Right cardiac atrium (tissue), 5 donors: ENCODE measurements around the gene PARP3. TPM values are rescaled to one million over a fixed set of nuclear protein-coding genes. Genes with fewer than 3 reads are reported as not detected.
A peak's percentile ranks its signal among the peaks of the same experiment; 100 is the strongest.
"Not testable (repeated sequence)": the region's sequence is repeated elsewhere in the genome, so short reads cannot be mapped to it uniquely, and the experiment has no call there.

Experiments used
- ATAC-seq, 2 donors: fragments of 200-7000 bp; cut with Tn5 transposase; one replicate each; pipeline versions ENCODE4 v1.8.0 to v1.9.1; 2020; ENCODE audit warnings: moderate library complexity in 2 of 2, mild to moderate bottlenecking in 1 of 2
- DNase-seq, 3 donors: peaks; one replicate each; pipeline ENCODE4 v3.0.0-alpha.2; 2020
- H3K27ac ChIP-seq: one replicate; pipeline ENCODE4 v1.5.1; 2013; ENCODE audit warnings: mild to moderate bottlenecking, low read length, control low read depth, moderate library complexity
- H3K27me3 ChIP-seq: one replicate; pipeline ENCODE4 v1.6.1; 2013; ENCODE audit not compliant: control insufficient read depth, insufficient read depth
- H3K4me1 ChIP-seq: one replicate; pipeline ENCODE4 v1.6.1; 2013; ENCODE audit warnings: low read length; ENCODE audit not compliant: control insufficient read depth, insufficient read depth
- H3K4me3 ChIP-seq: one replicate; pipeline ENCODE4 v1.5.1; 2013; ENCODE audit warnings: low read length, control low read depth
- H3K9me3 ChIP-seq: one replicate; pipeline ENCODE4 v1.6.1; 2013; ENCODE audit warnings: low read length; ENCODE audit not compliant: control insufficient read depth
- WGBS: extraction: QIAGEN DNeasy Blood & Tissue Kit; methylation state at CpG from one replicate; pipeline ENCODE4 v1.1.7; 2013; 5-methylcytosine and 5-hydroxymethylcytosine counted together
- intact Hi-C, 4 donors: fragments of 100-400 bp; cut with DNase I; formaldehyde crosslinking; loops; one replicate each; pipeline versions ENCODE4 v1.11.0 to v1.14.0; 2022 to 2023
- polyA plus RNA-seq: library from polyadenylated mRNA; stranded (reverse); fragments of 200-250 nt; gene quantifications from one replicate; pipeline ENCODE4 v1.2.3, GENCODE V29; 2013
- total RNA-seq, 4 donors: library from RNA; stranded (reverse); fragmentation: NEBNext Ultra II Directional; extraction: Animal tissue kit (Norgen Biotek cat#: 25700); gene quantifications; one replicate each; pipeline ENCODE4 v1.2.1, GENCODE V29; 2021
- donor health status: healthy with polysubstance abuse.
- donor health status: DM: no; HTN: yes; CAD: no.
- donor health status: DM: no; HTN: no; CAD: no.
- donor health status: DM: no; HTN: yes; CAD: no; lungs with severe emphysema.
- donor health status: DM: yes; HTN: yes; CAD: no.

PARP3 gene
- total and polyA plus RNA-seq, 5 donors: 10.3 to 17.4 (median 12.2) TPM

DNA sequence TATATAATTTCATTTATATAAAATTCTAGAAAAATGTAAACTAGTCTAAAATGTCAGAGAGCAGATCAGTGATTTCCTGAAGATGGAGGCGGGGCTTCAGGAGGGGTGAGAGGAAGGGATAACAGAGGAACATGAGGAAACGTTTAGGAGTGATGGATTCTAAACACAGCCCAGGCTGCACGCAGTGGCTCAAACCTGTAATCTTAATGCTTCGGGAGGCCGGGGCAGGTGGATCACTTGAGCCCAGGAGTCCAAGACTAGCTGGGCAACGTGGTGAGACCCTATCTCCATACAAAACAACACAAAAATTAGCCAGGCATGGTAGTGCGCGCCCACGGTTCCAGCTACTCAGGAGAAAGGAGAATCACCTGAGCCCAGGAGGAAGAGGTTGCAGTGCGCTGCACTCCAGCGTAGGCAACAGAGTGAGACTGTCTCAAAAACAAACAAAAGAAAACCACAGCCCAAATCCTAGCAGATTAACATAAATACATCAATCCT is 21.0 kb upstream of the PARP3 start:
- no peaks in the 10 kb centered on the region for H3K27me3 ChIP-seq
- no peaks in the 10 kb centered on the region for H3K4me1 ChIP-seq
- intact Hi-C loops: no loop called here
- no peaks in the 10 kb centered on the region for H3K9me3 ChIP-seq
- no peak overlapping the region for H3K27ac ChIP-seq
- no peak for DNase-seq
- no peak overlapping the region for H3K4me3 ChIP-seq
- WGBS: 83% methylated on average over 11 of the region's 11 CpGs
- ATAC-seq: no peak

DNA sequence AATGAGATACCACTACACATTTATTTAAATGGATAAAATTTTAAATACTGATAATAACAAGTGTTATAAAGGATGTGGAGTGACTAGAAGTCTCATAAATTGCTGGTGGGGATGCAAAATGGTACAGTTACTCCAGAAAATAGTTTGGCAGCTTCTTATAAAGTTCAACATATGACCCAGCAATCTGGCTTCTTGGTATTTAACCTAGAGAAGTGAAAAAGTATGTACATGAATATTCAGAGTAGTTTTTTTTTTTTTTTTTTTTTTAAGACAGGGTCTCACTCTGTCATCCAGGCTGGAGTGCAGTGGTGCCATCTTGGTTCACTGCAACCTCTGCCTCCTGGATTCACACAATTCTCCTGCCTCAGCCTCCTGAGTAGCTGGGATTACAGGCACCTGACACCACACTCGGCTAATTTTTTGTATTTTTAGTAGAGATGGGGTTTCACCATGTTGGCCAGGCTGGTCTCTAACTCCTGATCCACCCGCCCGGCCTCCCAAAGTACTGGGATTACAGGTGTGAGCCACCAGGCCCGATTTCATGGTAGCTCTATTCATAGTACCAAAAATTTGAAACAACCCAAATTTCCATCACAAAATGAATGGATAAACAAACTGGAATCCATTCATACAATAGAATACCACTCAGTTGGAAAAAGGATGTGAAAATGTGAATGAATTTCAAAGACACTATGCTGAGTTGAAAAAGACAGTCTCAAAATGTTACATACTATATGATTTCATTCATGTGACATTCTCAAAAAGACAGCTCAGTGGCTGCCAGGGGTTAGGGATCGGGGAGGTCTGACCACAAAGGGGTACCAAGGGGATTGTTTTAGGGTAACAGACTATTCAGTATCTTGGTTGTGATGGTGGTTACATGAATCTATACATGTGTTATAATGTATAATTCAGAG is 14.8 kb upstream of the PARP3 start:
- intact Hi-C loops: no loop called here
- DNase-seq (no peak), ATAC-seq (no peak)
- Histone ChIP-seq H3K4me3 (no peak overlapping the region), H3K9me3 (no peaks in the 10 kb centered on the region), H3K4me1 (no peaks in the 10 kb centered on the region), H3K27ac (no peak overlapping the region), H3K27me3 (no peaks in the 10 kb centered on the region)
- WGBS: 88% methylated on average over 5 of the region's 5 CpGs

DNA sequence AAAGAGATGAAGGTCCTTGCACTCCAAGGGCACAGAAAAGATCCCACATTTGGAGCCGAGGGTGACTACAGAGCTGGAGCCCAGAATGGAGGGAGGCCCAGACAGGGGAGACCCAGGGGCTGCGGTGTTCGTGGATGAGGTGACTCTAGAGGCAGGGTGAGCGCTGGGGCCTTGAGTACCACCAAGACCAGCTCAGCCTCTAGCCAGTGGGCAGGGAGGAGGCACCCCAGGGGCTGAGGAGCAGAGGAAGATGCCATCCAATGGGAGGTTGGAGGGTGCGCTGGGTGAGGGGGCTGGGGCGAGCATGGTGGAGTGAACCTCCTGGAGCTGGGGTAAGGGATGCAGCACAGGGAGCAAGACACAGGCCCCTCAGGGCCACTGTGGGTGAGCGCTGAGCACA is 13.7 kb upstream of the PARP3 start:
- intact Hi-C loops: no loop called here
- 94% methylated on average over 7 of the region's 7 CpGs for WGBS
- Histone ChIP-seq H3K27ac (no peak overlapping the region), H3K9me3 (no peaks in the 10 kb centered on the region), H3K27me3 (no peaks in the 10 kb centered on the region), H3K4me3 (no peak overlapping the region), H3K4me1 (no peaks in the 10 kb centered on the region)
- ATAC-seq (peak in 1 of 2 donors; percentile 18), DNase-seq (no peak)

DNA sequence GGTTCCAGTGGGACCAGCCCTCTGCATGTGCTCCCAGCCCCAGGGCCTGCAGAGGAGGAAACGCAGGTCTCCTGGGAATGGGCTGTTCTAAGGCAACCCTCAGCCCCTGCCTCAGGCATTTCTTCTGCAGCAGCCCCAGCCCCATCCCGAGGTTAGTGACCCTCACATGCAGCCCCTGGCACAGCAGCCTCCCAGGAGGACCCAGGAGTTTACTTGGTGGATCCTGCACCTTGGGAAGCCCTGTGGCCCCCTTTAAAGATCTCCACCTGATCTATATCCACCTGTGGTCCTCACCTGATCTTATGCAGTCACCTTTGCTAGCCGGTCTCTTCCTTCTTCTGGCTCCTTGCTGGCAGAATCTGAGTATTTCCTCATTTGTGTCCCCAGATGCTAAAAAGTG is 13.2 kb upstream of the PARP3 start:
- WGBS: 84% methylated on average over 3 of the region's 3 CpGs
- H3K27me3 ChIP-seq, H3K4me1 ChIP-seq, intact Hi-C loops, ATAC-seq, H3K4me3 ChIP-seq, DNase-seq, H3K27ac ChIP-seq, H3K9me3 ChIP-seq: not testable (repeated sequence)

DNA sequence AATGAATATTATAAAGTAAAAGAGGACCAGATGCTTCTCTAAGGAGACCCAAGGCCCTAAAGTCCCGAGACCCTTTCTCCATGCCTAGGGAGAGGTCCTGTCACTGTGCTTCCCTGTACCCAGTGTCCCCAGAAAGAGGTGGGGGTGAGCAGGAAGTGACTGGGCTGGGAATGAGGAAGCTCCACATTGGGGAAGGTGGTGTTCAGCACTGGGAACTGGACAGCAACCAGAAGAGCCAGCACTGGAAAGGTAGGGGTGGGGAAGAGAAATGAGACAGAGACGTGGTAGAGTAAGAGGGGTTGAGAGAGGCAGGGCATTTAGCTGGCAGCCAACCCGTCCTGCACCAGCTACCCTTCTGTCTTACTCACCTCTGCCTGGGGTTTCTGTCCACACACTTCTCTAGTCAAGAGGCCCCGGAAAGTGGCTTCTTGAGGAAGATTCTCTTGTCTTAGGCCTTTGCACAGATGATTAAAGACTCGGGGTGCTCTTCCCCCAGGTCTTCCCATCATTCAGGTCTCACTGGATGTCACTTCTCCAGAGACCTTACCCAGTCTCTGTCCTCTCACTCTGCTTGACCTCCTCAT is 12.7 kb upstream of the PARP3 start:
- Histone ChIP-seq H3K9me3 (no peaks in the 10 kb centered on the region), H3K27ac (no peak overlapping the region), H3K4me1 (no peaks in the 10 kb centered on the region), H3K4me3 (no peak overlapping the region), H3K27me3 (no peaks in the 10 kb centered on the region)
- intact Hi-C loops: no loop called here
- WGBS: 66% methylated on average over 5 of the region's 5 CpGs
- ATAC-seq (peak in 1 of 2 donors; percentile 12), DNase-seq (no peak)

DNA sequence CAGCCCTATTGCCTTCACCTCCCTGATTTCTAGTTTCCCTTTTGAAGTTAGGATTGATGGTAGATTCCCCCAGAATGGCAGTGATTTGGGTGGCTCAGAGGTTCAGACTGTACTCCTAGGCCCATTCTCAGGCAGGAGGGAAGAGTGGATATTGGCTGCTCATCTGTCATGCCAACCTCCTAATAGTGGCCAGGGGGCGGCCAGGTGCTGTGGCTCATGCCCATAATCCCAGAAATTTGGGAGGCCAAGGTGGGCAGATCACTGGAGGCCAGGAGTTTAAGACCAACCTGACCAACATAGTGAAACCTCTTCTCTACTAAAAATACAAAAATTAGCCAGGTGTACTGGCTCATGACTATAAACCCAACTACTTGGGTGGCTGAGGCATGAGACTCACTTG is 11.7 kb upstream of the PARP3 start:
- Histone ChIP-seq H3K9me3 (no peaks in the 10 kb centered on the region), H3K4me1 (no peaks in the 10 kb centered on the region), H3K27ac (no peak overlapping the region), H3K4me3 (no peak overlapping the region), H3K27me3 (no peaks in the 10 kb centered on the region)
- ATAC-seq (no peak), DNase-seq (no peak)
- intact Hi-C loops: no loop called here
- 100% methylated on average over 1 of the region's 1 CpG for WGBS

DNA sequence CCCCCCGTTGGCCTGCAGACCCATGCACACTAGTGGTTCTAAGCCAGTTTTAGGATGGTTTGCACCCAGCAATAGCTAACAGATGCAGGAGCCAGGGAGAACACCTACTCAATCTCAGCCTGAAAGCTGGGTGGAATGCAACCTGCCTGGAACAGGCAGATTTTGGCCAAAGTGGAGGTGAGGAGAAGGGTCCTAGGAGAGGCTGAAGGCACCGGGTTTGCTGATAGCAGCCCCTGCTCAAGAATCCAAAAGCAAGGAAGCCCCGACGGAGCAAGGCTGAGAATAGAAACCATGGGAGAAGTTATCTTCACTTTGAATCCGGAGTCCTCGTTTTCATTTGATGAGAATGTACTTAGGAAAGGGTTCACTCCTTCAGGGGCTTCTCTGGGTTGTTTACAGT is 10.4 kb upstream of the PARP3 start:
- Histone ChIP-seq H3K27me3 (no peaks in the 10 kb centered on the region), H3K27ac (no peak overlapping the region), H3K9me3 (no peaks in the 10 kb centered on the region), H3K4me3 (no peak overlapping the region), H3K4me1 (no peaks in the 10 kb centered on the region)
- DNase-seq: no peak
- intact Hi-C loops: no loop called here
- ATAC-seq: no peak
- 89% methylated on average over 6 of the region's 6 CpGs for WGBS

DNA sequence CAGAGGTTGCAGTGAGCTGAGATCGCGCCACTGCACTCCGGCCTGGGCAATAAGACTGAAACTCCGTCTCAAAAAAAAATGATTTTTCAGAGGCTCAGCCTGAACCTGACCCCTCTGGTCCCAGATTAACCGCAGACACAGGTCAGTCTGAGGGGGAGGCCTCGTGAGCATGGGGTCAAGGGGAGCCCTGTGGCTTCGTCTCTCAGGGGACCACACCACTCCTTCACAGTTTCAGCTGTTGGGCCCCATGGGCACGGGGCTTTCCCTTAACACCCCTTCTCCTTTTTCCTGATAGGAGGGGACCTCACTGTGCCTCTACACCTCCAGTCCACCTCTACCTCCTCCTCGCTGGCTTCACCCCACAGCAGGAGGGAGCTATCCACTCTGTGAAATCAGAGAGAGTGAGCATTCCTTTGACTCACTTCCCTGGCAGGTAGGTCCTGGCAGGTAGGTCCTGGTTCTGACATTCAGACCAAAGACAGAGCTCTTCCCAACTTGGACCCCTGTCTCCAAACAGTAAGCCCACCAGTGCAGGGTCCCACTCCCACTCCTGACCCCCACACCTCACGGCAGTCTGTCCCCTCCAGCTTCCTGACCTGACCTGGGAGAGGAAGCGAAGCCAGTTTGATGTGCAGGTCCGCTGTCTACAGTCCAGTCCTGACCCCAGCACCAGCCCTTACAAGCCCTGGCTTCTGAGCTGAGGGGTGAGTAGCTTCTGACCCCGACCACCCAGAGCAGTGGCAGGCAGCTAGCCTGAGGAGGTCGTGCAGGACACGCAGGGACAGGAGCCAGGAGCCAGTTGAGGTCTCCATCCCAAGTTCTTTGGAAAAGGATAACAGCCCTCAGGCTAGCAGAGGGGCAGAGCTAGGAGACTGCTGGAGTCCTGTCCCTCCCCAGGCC is 9.4 kb upstream of the PARP3 start:
- WGBS: 92% methylated on average over 15 of the region's 15 CpGs
- Histone ChIP-seq H3K9me3 (no peaks in the 10 kb centered on the region), H3K27ac (no peak overlapping the region), H3K4me3 (no peak overlapping the region), H3K4me1 (no peaks in the 10 kb centered on the region), H3K27me3 (no peaks in the 10 kb centered on the region)
- intact Hi-C loops: no loop called here
- DNase-seq (peak in 1 of 3 donors; percentile 12), ATAC-seq (no peak)

DNA sequence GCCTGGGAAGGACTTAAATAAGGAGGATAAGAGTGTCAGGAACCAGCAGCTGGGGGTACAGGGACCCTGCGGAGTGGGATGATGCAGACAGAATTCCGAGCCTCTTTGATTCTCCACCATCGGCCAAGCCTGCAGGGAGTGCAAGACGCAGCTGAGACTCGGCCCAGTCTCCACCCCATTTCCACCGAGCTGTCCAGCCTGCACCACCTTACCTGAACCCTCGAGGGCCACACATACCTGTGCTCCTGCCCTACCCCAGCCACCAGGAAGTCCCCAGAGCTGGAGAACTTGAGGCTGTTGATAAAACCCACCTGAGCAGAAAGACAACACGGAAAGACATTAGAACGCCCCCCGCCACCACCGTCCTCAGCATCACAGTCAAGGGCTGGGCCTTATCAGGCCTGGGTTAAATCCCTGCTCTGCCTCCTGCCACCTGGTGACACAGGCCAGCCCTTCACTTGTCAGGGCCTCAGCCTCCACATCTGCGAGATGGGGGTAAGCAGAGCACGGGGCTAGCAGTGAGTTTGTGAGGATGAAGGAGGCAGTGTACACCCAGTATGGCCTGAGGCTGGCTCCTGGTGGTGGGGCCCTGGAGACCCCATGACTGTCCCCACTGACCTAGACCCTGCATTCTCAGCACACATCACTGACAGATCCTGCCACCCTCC is 8.6 kb upstream of the PARP3 start:
- Histone ChIP-seq H3K27ac (no peak overlapping the region), H3K4me3 (no peak overlapping the region), H3K9me3 (no peaks in the 10 kb centered on the region), H3K4me1 (no peaks in the 10 kb centered on the region), H3K27me3 (no peaks in the 10 kb centered on the region)
- intact Hi-C loops: no loop called here
- WGBS: 92% methylated on average over 13 of the region's 13 CpGs
- DNase-seq (peak in 1 of 3 donors; percentile 43), ATAC-seq (no peak)

DNA sequence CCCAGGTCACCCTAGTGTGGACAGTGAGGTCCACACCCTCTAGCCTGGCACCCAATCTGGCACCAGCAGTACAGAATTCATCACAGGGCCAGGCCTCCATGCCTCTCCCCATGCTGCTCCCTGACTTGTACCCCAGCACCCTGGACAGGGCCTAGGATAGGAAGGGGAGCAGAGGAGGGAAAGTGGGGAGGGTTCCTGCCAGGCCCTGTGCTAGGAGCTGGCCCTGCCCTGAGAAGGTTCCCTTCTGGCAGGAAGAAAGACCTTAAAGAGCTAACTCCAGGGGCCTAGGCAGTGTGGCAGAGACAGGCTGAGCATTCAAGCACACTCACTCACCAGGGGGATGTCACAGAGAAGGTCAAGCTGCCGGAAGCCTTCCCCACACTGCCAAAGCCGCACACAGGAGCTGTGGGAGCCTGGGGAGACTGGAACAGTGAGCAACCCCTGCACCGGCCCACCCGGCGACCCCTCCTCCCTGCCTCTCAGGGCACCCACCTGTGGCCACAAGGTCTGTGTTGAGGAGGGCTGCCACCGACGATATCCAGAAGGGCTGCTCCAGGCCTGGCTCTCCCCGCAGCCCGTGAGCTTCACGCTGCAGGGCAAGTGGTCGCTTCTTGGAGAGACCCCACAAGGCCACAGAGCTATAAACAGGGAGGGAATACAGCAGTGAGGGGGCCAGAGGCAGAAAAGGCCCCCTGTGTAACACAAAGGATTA is 7.9 kb upstream of the PARP3 start:
- 95% methylated on average over 11 of the region's 11 CpGs for WGBS
- no peak for ATAC-seq
- no peaks in the 10 kb centered on the region for H3K9me3 ChIP-seq
- no peaks in the 10 kb centered on the region for H3K27me3 ChIP-seq
- no peak overlapping the region for H3K27ac ChIP-seq
- no peak overlapping the region for H3K4me3 ChIP-seq
- no peak for DNase-seq
- intact Hi-C loops: no loop called here
- no peaks in the 10 kb centered on the region for H3K4me1 ChIP-seq
